GM21737 (cell line): ENCODE data around the gene NEUROG1.
"Not testable (repeated sequence)": the region's sequence is repeated elsewhere in the genome, so short reads cannot be mapped to it uniquely, and the experiment has no call there.

Experiments
- ATAC-seq: cut with Tn5 transposase; IDR thresholded peaks from one replicate; pipeline ENCODE4 v1.9.1; 2021; ENCODE audit warnings: mild to moderate bottlenecking, moderate library complexity; ENCODE audit not compliant: unreplicated experiment

The NEUROG1 gene

DNA sequence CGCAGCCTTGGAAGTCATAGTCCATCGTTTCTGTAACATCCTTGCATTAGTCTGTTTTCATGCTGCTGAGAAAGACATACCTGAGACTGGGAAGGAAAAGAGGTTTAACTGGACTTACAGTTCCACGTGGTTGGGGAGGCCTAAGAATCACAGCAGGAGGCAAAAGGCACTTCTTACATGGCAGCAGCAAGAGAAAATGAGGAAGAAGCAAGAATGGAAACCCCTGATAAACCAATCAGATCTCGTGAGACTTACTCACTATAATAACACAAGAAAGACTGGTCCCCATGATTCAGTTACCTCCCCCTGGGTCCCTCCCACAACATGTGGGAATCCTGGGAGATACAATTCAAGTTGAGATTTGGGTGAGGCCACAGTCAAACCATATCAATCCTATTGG lies 40.2 kb downstream of the NEUROG1 start:
- not testable (repeated sequence) for ATAC-seq

DNA sequence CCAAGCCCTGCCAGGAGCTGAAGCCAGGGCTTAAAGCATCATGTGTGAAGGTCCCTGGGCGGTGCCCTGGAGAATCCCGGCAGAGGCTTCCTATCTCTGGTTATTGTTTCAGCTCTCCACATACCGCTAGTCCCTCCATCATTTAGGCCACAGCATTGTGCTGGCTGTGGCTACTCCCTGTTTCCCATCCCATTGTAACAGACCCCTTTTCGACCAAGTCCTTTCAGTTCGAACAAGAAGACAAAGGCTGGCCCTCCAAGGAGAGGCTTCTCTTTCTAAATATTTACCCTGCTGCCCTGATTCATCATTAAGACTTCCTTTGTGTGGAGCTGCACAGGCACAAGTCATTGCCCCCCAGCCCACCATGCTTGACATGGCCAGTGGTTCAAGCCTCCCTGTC lies 41.6 kb downstream of the NEUROG1 start:
- ATAC-seq, result no peak

DNA sequence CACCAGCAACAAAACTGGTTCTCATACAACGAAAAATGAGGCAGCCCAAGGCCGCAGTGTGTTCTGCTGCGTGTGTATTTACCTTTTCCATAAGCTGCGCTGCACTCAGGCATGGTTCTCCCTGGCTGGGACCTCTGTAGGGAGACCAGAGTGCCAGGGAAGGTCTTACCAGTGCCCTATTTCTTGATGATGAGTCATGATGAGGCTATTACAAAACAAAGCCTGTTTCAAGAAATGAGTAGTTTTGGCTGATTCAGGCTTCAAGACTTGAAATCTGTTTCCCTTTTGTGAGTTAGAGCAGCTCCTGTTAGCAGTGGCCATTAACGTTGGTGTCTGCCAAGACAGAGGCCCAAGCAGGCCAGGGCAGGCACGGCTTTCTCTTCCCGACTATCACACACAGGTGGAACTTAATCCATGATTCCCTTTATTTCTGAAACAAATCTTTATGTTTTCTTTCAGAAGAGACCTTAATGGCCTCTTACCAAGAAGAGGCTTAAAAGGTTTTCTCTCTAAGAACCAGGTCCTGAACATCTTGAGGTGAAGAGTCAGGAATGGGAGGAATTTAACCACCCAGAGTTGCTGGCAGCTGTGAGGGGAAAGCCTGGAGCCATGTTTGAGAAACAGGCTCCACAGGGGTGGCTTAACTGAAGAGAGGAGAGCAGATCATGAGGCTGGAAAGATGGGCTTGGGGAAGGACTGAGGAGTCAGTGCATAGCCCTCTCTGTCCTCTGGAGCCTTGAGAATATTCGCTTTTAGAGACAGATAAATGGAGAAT lies 42.2 kb downstream of the NEUROG1 start:
- ATAC-seq, result no peak

DNA sequence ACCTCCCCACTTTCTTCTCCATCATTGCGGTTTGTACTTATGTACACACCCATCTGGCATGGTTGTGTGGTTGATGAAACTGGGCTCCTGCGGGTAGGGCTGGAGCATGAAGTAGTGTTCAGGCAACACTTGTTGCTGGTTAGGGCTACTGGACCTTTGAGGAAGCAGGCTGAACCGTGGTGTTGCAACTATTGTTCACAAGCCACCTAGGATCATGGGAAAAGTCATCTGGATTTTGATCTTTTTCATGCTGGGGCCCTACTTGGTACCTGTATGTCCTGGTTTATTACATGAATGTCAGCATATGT lies 43.5 kb downstream of the NEUROG1 start:
- ATAC-seq, result no peak

DNA sequence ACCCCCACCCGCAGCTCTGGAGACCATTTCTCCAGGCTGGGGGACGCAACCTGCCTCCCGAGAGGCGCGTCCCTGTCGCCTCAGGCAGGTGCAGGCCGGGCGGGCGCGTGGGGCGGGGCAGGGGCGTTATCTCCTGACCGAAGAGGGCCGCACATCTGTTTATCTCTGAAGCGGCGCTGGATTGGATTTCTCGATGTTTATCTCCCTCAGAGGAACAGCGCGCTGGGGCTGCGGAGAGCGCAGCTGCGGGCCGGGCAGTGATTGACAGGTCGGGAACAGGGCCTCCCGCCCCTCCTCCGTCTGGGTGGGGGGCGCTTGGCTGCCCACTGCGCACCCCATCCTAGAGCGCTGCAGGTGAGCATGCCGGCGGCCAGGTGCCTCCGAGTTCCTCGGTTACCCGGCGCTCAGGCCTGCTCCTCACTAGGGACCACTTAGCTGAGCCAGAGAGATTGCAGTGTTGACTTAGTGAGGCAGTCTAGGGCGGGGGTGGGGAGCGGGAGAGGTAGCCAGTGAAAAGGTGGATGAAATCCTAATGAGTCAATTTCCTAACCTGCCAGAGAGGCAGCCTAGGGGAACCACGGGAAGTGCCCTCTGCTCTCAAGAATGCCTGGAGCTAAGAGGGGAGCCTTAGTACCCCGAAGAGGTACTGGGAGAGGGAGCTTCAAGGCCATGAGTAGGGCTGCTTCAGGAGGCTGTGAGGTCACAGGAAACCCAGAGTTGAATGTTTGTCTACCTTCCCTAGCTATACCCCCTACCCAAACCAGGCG lies 44.0 kb downstream of the NEUROG1 start:
- no peak for ATAC-seq

DNA sequence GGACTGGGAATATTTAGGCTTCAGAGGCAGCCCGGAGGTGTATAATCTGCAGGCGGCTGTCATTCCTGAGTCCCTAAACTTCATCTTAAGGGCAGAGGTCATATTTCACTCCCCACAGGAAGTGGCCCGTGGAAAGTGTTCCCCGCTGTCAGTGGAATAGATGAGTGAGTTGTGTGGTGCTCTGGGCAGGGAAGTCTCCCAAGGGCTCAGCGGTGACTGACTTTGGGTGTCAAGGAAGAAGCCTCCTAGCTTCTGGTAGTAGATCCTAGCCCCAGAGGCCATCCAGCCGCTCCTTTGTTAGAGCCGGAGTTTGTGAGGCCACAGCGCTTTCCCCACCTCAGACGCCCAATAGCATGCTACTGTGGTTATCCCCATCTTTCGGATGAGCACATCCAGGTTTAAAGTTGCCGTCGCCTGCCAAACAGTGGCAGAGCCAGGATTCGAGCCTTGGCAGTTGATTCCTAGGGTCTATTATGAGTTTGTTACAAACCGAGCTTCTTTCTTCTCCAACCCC lies 44.7 kb downstream of the NEUROG1 start:
- no peak for ATAC-seq

DNA sequence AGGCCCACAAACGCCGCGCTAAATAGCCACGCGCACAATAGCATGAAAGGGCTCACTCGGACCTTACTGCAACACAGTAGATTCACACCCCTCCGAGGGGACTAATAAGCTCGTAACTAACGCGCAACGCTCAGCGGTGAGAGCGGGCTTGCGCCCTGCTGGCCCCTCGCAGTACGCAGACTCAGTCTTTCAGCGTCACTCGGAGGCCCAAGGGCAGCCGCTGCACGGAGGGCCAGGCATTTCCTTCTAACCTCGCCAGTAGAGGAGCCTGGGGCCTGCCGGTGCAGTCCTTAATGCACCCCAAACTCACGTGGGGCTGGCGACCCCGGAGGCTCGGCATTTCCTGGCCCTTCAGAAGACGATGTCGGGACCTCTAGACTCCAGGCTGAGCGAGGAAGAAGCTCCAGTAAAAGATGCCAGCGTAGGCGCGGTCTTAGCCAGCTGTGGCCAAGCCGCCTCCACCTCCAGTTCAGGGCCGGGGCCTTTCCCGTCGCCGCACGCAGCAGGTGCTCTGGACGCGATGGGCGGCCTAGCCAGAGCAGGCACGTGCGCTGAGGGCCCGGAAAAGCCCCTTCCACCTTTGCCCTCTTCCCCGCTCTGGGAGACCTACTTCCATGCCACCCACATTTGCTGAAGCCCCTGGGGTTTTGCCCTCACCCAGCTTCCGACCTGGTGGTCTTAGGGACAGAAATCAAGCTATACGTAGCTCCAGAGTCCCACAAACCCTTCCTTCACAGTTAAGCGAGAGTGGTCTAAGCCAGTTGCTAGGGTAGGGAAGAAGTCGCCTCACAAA lies 45.3 kb downstream of the NEUROG1 start:
- no peak for ATAC-seq

DNA sequence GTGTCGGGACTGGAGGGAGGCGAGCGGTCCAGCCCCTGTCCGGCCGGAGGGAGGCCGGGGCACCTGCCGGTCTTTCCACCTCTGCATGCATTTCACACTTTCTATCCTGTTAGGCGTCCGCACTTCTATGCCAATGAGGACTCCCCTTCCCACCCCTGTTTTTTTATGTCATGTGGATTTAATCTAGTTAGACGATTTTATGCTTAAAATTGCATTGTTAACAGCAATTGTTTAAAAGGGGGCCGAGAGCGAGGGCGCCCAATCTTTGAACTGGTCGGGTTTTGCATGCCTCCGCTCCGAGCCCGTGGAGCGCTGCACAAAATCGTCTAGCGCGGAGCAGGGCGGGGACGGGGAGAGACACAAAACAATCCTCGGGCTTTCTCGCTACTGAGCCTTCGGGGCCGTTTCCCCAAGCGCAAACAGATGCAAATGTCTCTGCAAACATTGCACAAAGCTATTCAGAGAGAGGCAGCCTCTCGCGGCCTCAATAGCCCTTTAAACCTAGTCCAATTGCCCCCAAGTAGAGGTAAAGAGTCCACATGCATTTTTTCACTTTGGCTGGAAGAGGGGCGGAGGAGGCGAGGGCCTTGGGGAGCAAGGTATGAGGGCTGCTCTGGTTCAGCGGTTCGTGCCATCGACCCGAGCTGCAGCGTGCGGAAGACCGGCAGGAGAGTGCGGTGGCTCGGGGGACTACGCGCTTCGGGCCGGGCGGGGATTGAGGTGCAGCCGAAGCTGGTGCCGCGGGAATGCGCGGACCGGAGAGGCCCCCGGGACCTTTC lies 46.1 kb downstream of the NEUROG1 start:
- no peak for ATAC-seq

DNA sequence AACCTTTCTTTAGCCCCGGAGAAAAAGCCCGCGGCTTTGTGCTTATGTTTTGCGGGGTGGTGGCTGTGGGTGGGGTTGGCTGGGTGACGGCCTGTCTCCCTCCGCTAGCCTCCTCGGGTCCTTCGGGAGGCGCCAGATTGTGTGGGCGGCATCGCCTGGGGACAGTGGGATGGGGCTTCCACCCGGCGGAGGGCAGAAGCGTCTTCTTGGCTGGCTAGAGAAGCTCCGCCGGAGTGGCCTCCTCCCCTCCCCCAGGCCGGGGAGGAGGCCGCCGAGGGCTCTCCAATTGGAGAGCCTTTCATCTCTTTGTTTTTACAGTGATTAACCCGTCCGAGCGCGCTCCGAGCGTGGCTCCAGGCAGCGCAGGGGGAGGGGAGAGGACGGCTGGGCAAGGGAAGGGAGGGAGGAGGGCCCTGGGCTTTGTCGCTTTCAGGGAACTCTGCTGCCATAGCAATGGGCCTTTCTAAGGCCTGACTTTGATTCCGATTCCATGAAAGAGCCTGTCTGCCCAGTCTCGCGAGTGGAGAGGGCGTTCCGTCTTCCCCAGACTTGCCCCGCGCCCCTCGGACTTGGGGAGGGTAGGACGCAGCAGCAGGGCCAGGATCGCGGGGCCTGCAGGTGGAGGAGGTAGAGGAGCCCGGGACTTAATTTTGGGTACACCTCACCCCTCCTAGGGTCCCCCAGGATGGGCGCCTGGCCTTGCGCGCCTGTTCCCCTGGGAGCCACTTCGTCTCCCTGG lies 46.9 kb downstream of the NEUROG1 start:
- ATAC-seq, result no peak

DNA sequence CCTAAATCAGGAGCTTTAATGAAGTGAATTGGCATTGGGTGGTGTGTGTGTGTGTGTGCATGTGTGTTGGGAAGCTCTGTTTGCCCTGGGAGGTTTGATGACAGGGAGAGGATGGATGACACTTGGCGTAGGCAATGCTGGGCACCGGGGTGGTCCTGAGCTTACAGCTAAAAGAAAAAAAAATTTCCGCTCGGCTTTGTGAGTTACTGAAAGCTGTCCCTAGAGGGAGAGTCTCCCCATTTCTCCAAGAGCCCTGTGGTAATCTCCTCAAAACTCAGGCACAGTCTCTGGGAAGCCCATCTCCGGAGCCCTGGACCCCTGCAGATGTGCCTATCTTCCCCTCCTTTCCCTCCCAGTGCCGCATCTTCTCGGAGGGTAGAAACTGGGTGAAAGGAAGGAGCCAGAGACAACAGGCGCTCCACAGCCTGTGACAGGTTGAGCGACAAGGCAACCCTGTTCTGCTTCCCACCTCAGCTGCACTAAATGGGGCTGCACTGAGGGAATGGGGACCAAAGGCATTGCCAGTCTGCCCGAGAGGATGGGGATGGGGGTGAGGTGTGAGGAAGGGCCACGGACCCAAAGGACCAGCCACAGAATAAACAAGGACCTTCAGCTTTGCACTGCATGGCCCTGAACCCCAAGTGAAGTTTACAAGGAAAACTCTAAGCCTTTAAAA lies 47.8 kb downstream of the NEUROG1 start:
- ATAC-seq, result no peak

DNA sequence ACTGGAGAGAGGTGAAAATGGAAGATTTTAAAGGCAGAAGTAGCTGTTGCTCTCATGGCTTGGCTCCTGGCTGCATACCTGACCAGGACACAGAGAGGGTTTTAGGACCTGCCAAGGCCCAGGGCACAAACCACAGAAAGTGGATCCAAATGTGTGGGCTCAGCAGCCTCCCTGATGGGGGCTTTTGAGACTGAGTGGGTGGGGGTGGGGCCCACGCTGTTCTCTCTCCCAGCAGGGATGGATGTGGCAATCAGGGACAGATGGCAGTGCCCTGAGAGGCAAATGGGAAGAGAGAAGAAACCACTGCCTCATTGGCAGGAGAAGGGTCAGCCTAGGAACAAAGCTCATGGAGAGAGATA lies 48.7 kb downstream of the NEUROG1 start:
- no peak for ATAC-seq

DNA sequence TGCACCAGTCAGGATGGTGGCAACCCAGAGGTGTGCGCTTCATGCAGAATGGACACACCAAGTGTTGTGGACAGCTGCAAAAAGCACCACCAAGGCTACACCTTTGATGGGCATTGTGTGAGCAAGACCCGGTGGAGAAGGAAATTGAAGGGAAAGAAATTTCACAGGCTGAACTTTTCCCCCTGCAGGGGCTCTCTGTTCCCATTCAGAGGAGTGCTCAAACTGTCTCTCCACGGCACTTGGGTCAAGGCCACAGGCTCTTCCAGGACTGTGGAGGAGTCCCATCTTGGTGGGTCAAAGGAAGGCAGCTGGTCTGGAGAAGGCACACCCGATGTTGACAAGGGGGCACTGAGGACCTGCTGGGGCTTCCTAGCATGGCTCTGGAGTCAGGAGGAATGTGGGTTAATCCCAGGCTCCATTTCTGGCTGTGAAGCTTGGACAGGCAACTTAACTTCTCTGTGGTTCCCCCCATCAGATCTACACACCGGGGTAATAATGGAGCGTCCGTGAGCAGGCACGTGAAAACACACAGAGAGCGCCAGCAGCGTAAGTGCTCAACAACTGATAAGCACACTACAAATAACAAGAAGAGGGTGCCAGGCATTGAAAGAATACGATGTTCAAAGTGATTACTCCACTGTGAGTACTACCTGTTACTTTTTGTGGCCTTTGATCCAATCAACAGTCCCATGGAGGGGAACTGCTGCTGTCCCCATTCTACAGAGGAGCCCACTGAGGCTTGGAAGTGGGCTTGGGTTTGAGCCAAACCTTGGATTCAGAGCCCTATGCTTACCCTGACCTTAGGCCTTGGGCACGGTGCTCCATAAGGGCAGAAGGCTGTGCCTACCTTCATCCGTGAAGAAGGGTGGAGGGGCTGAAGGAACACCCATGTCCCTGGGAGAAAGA lies 49.4 kb downstream of the NEUROG1 start:
- no peak for ATAC-seq

DNA sequence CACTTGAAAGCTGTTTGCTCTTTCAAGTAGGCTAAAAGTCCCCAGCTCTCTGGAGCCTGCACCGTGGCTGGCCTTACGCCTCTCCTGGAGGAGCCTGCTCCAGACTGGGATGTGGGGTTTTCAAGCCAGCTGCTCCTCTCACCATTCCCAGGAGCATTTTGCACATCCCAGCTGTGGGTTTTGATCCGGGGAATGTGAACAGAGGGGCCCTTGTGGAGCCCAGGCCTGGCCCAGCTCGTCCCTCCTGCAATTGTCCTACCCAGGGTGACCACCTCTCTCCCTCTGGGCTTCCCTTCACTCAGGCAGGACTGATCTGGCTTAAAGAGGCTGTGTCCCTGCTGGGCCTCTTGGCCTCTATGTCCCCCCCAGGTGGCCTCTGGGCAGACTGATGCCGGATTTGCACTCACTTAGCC lies 51.1 kb downstream of the NEUROG1 start:
- no peak for ATAC-seq
